CD8-positive, alpha-beta memory T cell (primary cell): ENCODE results near the gene NAALADL2. TPM values are rescaled to one million over a fixed set of nuclear protein-coding genes. Genes with fewer than 3 reads are reported as not detected.
"Not testable (repeated sequence)": the region's sequence is repeated elsewhere in the genome, so short reads cannot be mapped to it uniquely, and the experiment has no call there.

Source experiments
- CTCF ChIA-PET: fragments of 350-600 bp; sonication (Branson Sonifier 250); formaldehyde crosslinking; loops from one replicate; lab custom pipeline; 2021; ENCODE audit warnings: antibody characterized with exemption; lab: Charles Lee
- POLR2A ChIA-PET: fragments of 350-600 bp; sonication (Branson Sonifier 250); formaldehyde crosslinking; loops from one replicate; lab custom pipeline; 2021; ENCODE audit warnings: antibody characterized with exemption; lab: Charles Lee
- DNase-seq, 5 donors: peaks; one replicate each; pipeline versions ENCODE4 v3.0.0 to v3.0.0-alpha.2; 2020 to 2022; ENCODE audit warnings: mixed read lengths in 1 of 5
- H3K27ac ChIP-seq: one replicate; pipeline ENCODE4 v1.7.0; 2013; ENCODE audit warnings: low read depth, mild to moderate bottlenecking, low read length, moderate library complexity
- H3K27me3 ChIP-seq: 2 replicates; pipeline ENCODE4 v1.7.0; 2013; ENCODE audit warnings: low read length, mild to moderate bottlenecking; ENCODE audit not compliant: insufficient read depth, poor library complexity, severe bottlenecking
- H3K36me3 ChIP-seq: 2 replicates; pipeline ENCODE4 v1.7.0; 2013; ENCODE audit warnings: mild to moderate bottlenecking, low read length, moderate library complexity; ENCODE audit not compliant: insufficient read depth
- H3K4me1 ChIP-seq: 2 replicates; pipeline ENCODE4 v1.7.0; 2013; ENCODE audit warnings: mild to moderate bottlenecking, low read length, moderate library complexity; ENCODE audit not compliant: insufficient read depth
- H3K4me3 ChIP-seq: 2 replicates; pipeline ENCODE4 v1.7.0; 2013; ENCODE audit warnings: mild to moderate bottlenecking, low read length
- H3K9me3 ChIP-seq: 2 replicates; pipeline ENCODE4 v1.7.0; 2013; ENCODE audit warnings: mild to moderate bottlenecking, low read length
- H3K27ac Mint-ChIP-seq, 8 donors: one replicate each; pipeline ENCODE4 v1.8.0; 2020 to 2021; ENCODE audit warnings: mixed read lengths in 8 of 8, mild to moderate bottlenecking in 6 of 8, inconsistent platforms in 3 of 8, moderate library complexity in 3 of 8
- H3K27me3 Mint-ChIP-seq, 2 donors: one replicate each; pipeline ENCODE4 v1.8.0; 2020 to 2021; ENCODE audit warnings: mixed read lengths in 2 of 2, mild to moderate bottlenecking in 1 of 2, moderate library complexity in 1 of 2
- H3K36me3 Mint-ChIP-seq, 3 donors: one replicate each; pipeline ENCODE4 v1.8.0; 2020 to 2021; ENCODE audit warnings: mixed read lengths in 3 of 3, inconsistent platforms in 1 of 3, mild to moderate bottlenecking in 1 of 3
- H3K4me1 Mint-ChIP-seq, 3 donors: one replicate each; pipeline ENCODE4 v1.8.0; 2020 to 2021; ENCODE audit warnings: mixed read lengths in 3 of 3, inconsistent platforms in 1 of 3, mild to moderate bottlenecking in 1 of 3
- H3K4me3 Mint-ChIP-seq, 7 donors: one replicate each; pipeline ENCODE4 v1.8.0; 2020 to 2021; ENCODE audit warnings: mixed read lengths in 7 of 7, mild to moderate bottlenecking in 6 of 7, moderate library complexity in 4 of 7, inconsistent platforms in 2 of 7
- H3K9me3 Mint-ChIP-seq, 5 donors: one replicate each; pipeline ENCODE4 v1.8.0; 2020 to 2022; ENCODE audit warnings: mixed read lengths in 5 of 5, mild to moderate bottlenecking in 3 of 5, moderate library complexity in 2 of 5, inconsistent platforms in 1 of 5
- polyA plus RNA-seq: library from polyadenylated mRNA; unstranded; fragments of 300-500 nt; fragmentation: Illumina TruSeq; gene quantifications from one replicate; pipeline ENCODE4 v1.2.3, GENCODE V29; 2021
- total RNA-seq, 2 experiments: library from RNA; stranded (reverse); gene quantifications; one replicate each; pipeline ENCODE4 v1.2.3, GENCODE V29; 2021

Gene NAALADL2
- total and polyA plus RNA-seq, 3 experiments from 2014 or later, result not detected

DNA sequence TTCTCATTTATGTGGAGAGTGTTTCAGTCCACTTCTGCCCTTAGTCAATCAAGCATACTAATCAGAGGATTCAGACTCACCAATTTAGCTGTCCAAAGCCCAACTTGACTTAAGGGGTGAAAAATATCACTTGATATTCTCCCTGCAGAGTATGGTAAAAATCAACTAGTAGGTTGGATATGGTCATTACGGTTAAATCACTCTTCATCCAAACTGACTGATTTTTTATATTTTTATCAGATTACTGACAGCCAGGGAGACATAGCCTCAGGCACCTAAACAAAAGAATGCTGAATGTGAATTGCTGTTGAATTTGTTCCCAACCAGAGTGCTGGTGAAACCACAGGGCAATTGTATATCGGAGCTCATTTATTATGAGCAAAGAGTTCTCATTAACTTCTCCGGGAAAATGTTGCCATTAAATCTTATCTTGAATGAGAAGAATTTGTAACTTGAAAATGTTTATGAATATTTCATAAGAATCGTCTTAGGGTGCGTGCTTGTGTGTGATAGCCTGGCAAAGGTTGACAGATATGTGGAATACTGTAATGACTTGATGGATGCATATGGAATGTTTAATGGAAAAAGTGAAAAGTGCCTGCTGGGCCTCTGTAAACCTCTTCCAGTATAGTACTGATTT lies 411.2 kb downstream of the NAALADL2 start:
- no peak for DNase-seq
- H3K4me1 Mint-ChIP-seq, result no peaks in the 10 kb centered on the region
- Histone ChIP-seq H3K4me1 (no peaks in the 10 kb centered on the region), H3K9me3 (no peaks in the 10 kb centered on the region), H3K4me3 (no peak overlapping the region), H3K36me3 (no peaks in the 10 kb centered on the region), H3K27me3 (no peaks in the 10 kb centered on the region), H3K27ac (no peak overlapping the region)
- H3K4me3 Mint-ChIP-seq, result no peak overlapping the region
- ChIA-PET POLR2A (no interaction called here), CTCF (no interaction called here)
- H3K27ac Mint-ChIP-seq, result no peak overlapping the region
- no peaks in the 10 kb centered on the region for H3K36me3 Mint-ChIP-seq
- peaks cover 0 to 13% (median 0%) of the 10 kb centered on the region in 5 donors for H3K9me3 Mint-ChIP-seq
- H3K27me3 Mint-ChIP-seq, result no peaks in the 10 kb centered on the region

- H3K36me3 ChIP-seq, result no peaks in the 10 kb centered on the region
- POLR2A ChIA-PET, result no interaction called here
- H3K4me1 ChIP-seq, result no peaks in the 10 kb centered on the region
- Mint-ChIP-seq H3K9me3 (peaks cover 0 to 11% (median 0%) of the 10 kb centered on the region in 5 donors), H3K36me3 (no peaks in the 10 kb centered on the region), H3K4me3 (no peak overlapping the region), H3K4me1 (no peaks in the 10 kb centered on the region), H3K27me3 (no peaks in the 10 kb centered on the region), H3K27ac (no peak overlapping the region)
- H3K4me3 ChIP-seq, result no peak overlapping the region
- CTCF ChIA-PET, result no interaction called here
- H3K27ac ChIP-seq, result no peak overlapping the region
- H3K27me3 ChIP-seq, result no peaks in the 10 kb centered on the region
- no peak for DNase-seq
- no peaks in the 10 kb centered on the region for H3K9me3 ChIP-seq
These were observed 411.7 kb downstream of the NAALADL2 start for GRCh38 chr3:175270866-175271265.

- H3K4me3 ChIP-seq, result not testable (repeated sequence)
These were observed 412.3 kb downstream of the NAALADL2 start for GRCh38 chr3:175271465-175271864.

DNA sequence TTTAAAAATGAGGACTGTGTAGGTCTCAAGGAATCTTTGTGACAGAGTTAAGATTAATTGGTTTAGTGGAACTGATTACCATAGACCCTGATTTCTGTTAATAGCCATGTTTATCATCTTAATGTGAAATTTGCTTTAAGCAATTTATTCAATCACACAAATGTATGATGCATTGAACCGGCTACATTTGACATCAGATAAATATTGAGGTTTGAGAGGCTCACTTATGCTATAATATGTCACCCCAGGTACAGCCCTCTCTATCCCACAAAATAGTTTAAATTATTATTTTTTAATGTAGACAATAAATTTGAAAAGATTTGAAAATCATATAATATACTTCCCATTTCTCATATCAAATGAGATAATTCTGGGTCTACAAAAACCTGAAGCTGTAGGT lies 413.3 kb downstream of the NAALADL2 start:
- no peak overlapping the region for H3K27ac ChIP-seq
- H3K4me3 ChIP-seq, result no peak overlapping the region
- ChIA-PET CTCF (no interaction called here), POLR2A (no interaction called here)
- no peaks in the 10 kb centered on the region for H3K27me3 Mint-ChIP-seq
- no peaks in the 10 kb centered on the region for H3K4me1 Mint-ChIP-seq
- H3K36me3 Mint-ChIP-seq, result no peaks in the 10 kb centered on the region
- no peaks in the 10 kb centered on the region for H3K36me3 ChIP-seq
- H3K27ac Mint-ChIP-seq, result no peak overlapping the region
- no peaks in the 10 kb centered on the region for H3K27me3 ChIP-seq
- H3K4me1 ChIP-seq, result no peaks in the 10 kb centered on the region
- DNase-seq, result no peak
- H3K9me3 Mint-ChIP-seq, result peaks cover 0 to 11% (median 0%) of the 10 kb centered on the region in 5 donors
- no peaks in the 10 kb centered on the region for H3K9me3 ChIP-seq
- no peak overlapping the region for H3K4me3 Mint-ChIP-seq

More at GRCh38 chr3:175271465-175271864, 412.3 kb downstream of the NAALADL2 start:
- H3K36me3 ChIP-seq, CTCF ChIA-PET, H3K27ac Mint-ChIP-seq, POLR2A ChIA-PET, H3K4me1 ChIP-seq, DNase-seq, H3K27ac ChIP-seq, H3K27me3 ChIP-seq, H3K27me3 Mint-ChIP-seq, H3K36me3 Mint-ChIP-seq, H3K4me3 Mint-ChIP-seq, H3K4me1 Mint-ChIP-seq, H3K9me3 ChIP-seq: not testable (repeated sequence)
- H3K9me3 Mint-ChIP-seq, result peaks cover 0 to 11% (median 0%) of the 10 kb centered on the region in 5 donors

DNA sequence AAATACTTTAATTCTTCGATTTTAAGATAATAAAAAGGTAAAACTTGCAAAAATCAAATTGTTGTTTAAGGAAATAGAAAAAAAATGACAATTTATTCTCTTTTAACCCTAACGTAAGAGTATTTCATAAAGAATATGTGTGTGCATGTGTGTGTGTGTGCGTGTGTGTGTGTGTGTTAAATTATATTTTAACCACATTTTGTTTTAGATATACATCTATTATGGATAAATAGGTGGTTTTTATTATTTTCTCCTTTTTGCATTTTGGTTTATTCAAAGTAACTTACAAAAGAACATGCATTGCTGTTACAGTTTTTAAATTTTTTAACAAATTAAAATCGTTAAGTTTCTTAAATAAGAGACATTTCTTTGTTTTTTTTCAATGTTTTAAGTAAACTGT lies 414.4 kb downstream of the NAALADL2 start:
- no peak overlapping the region for H3K27ac ChIP-seq
- CTCF ChIA-PET, result no interaction called here
- H3K9me3 ChIP-seq, result no peaks in the 10 kb centered on the region

GRCh38 chr3:175274056-175274455 lies 414.9 kb downstream of the NAALADL2 start:
- no peaks in the 10 kb centered on the region for H3K4me1 ChIP-seq
- no peak overlapping the region for H3K4me3 ChIP-seq
- H3K27me3 Mint-ChIP-seq, result no peaks in the 10 kb centered on the region
- H3K36me3 Mint-ChIP-seq, result no peaks in the 10 kb centered on the region
- POLR2A ChIA-PET, result no interaction called here
- DNase-seq, result no peak
- H3K36me3 ChIP-seq, result no peaks in the 10 kb centered on the region
- H3K27ac ChIP-seq, result no peak overlapping the region
- no peak overlapping the region for H3K4me3 Mint-ChIP-seq
- H3K4me1 Mint-ChIP-seq, result no peaks in the 10 kb centered on the region
- H3K9me3 ChIP-seq, result no peaks in the 10 kb centered on the region
- CTCF ChIA-PET, result no interaction called here
- peaks cover 0 to 7% (median 3%) of the 10 kb centered on the region in 5 donors for H3K9me3 Mint-ChIP-seq
- no peaks in the 10 kb centered on the region for H3K27me3 ChIP-seq
- H3K27ac Mint-ChIP-seq, result no peak overlapping the region

More for the DNA sequence above, 414.4 kb downstream of the NAALADL2 start:
- Mint-ChIP-seq H3K9me3 (peaks cover 0 to 7% (median 2%) of the 10 kb centered on the region in 5 donors), H3K36me3 (no peaks in the 10 kb centered on the region), H3K27ac (no peak overlapping the region), H3K4me3 (no peak overlapping the region), H3K4me1 (no peaks in the 10 kb centered on the region), H3K27me3 (no peaks in the 10 kb centered on the region)
- H3K36me3 ChIP-seq, result no peaks in the 10 kb centered on the region
- no peak overlapping the region for H3K4me3 ChIP-seq
- POLR2A ChIA-PET, result no interaction called here
- H3K27me3 ChIP-seq, result no peaks in the 10 kb centered on the region
- no peaks in the 10 kb centered on the region for H3K4me1 ChIP-seq
- no peak for DNase-seq

DNA sequence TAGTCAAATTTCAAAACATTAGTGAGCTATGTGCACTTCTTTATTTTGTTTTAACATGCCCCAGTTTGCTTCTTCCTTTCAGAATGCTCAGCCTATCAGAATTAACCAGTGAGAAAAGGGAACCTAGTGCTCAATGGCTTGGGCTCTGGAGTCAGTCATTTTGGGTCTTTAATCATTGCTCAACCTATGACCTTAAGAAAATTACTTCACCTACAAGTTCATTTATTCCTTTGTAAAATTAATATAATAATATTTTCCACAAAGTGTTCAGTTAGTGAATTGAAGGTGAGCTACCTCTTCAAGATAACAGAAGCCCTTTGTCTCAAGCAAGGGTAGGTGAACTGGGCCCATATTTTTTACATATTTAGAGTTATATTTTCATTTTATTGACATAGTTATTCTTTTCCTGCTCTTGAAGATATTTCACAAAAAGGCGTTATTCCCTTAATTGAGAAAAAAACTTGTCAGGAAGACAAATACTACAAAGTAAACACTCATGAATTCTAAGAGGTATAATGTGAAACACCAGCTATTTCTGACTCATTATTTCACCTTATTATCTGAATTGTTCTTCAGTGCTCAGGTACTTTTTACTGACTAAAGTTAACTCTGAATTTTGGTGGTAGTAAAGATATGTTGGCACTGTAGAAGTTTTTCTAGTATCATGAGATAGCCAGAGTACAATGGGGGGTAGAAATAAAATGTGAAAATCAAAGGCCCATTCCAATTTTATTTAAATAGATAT lies 415.5 kb downstream of the NAALADL2 start:
- CTCF ChIA-PET, result interaction anchor here (1.3 kb wide), 1 partner anchor 10 kb away, joined by 4 read pairs; no protein-coding TSS in a partner anchor

GRCh38 chr3:175278680-175279079 lies 419.5 kb downstream of the NAALADL2 start:
- ChIA-PET CTCF (no interaction called here), POLR2A (no interaction called here)
- Mint-ChIP-seq H3K9me3 (peaks cover 0 to 7% (median 3%) of the 10 kb centered on the region in 5 donors), H3K27ac (no peak overlapping the region), H3K4me1 (no peaks in the 10 kb centered on the region), H3K4me3 (no peak overlapping the region), H3K36me3 (no peaks in the 10 kb centered on the region), H3K27me3 (no peaks in the 10 kb centered on the region)
- Histone ChIP-seq H3K36me3 (no peaks in the 10 kb centered on the region), H3K4me1 (no peaks in the 10 kb centered on the region), H3K27me3 (no peaks in the 10 kb centered on the region), H3K4me3 (no peak overlapping the region), H3K27ac (no peak overlapping the region), H3K9me3 (no peaks in the 10 kb centered on the region)
- no peak for DNase-seq

More for the DNA sequence above, 415.5 kb downstream of the NAALADL2 start:
- no peak for DNase-seq
- Mint-ChIP-seq H3K27ac (no peak overlapping the region), H3K4me3 (no peak overlapping the region), H3K4me1 (no peaks in the 10 kb centered on the region), H3K9me3 (peaks cover 0 to 8% (median 3%) of the 10 kb centered on the region in 5 donors), H3K27me3 (no peaks in the 10 kb centered on the region), H3K36me3 (no peaks in the 10 kb centered on the region)
- POLR2A ChIA-PET, result no interaction called here
- H3K36me3 ChIP-seq, result no peaks in the 10 kb centered on the region
- no peak overlapping the region for H3K27ac ChIP-seq
- no peaks in the 10 kb centered on the region for H3K9me3 ChIP-seq
- H3K4me3 ChIP-seq, result no peak overlapping the region
- no peaks in the 10 kb centered on the region for H3K27me3 ChIP-seq
- no peaks in the 10 kb centered on the region for H3K4me1 ChIP-seq
